NB4 (cell line): ENCODE data around the gene CCM2L.
A peak's percentile ranks its signal among the peaks of the same experiment; 100 is the strongest.

ENCODE experiments used
- DNase-seq: peaks from one replicate; pipeline ENCODE4 v3.0.0; 2010; ENCODE audit warnings: low read depth
- H3K4me3 ChIP-seq: one replicate; pipeline ENCODE4 v1.5.1; 2011; ENCODE audit warnings: mild to moderate bottlenecking, low read depth, low read length, moderate library complexity
- CTCF ChIP-seq: IDR thresholded peaks from one replicate; pipeline ENCODE4 v1.5.1; 2012; ENCODE audit warnings: low read depth, low read length
- MAX ChIP-seq: IDR thresholded peaks from 2 replicates; pipeline ENCODE4 v1.6.1; 2011; ENCODE audit warnings: low read depth, low read length
- MYC ChIP-seq: IDR thresholded peaks from 2 replicates; pipeline ENCODE4 v1.6.1; 2011; ENCODE audit warnings: low read depth, low read length
- POLR2A ChIP-seq: IDR thresholded peaks from 2 replicates; pipeline ENCODE4 v1.6.1; 2011; ENCODE audit warnings: mild to moderate bottlenecking; ENCODE audit not compliant: insufficient read length; ENCODE audit errors: extremely low read depth

Gene CCM2L

DNA sequence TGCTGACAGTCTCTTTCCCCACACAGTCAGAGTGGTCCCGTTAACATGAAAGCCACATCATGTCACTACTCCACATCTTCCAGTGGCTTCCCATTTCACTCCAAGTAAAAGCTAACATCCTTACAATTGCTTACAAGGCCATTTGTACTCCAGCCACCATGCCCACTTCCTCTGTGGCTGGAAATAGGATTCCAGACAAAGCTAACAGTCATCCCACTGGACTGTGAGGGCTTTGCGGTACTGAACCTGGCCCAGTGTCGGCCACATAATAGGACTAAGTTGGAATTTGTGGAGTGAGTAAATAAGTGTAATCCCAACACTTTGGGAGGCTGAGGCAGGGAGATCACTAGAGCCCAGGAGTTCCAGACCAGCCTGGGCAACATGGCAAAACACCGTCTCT lies 10.9 kb downstream of the CCM2L start:
- no peak for DNase-seq
- TF ChIP-seq MYC: no peak
- no peak for TF ChIP-seq MAX
- no peak for TF ChIP-seq POLR2A
- no peak for TF ChIP-seq CTCF
- no peak overlapping the region for H3K4me3 ChIP-seq

DNA sequence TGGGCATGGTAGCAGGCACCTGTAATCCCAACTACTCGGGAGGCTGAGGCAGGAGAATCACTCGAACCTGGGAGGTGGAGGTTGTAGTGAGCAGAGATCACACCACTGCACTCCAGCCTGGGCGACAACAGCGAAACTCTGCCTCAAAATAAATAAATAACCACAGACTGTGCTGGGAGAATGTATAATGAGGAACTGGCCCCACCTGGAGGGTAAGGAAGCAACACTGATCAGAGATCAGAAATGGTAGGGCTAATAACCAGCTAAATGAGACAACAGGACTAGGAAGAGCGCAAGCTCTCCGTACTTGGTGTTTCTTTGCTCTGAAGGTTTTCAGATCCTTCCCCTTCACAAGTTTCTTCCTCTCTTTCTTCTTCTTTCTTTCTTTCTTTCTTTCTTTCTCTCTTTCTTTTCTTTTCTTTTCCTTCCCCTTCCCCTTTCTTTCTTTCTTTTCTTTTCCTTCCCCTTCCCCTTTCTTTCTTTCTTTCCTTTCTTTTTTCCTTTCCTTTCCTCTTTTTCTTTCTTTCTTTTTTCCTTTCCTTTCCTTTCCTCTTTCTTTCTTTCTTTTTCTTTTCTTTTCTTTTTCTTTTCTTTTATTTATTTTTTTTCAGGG lies 14.6 kb downstream of the CCM2L start:
- H3K4me3 ChIP-seq: no peak overlapping the region
- no peak for TF ChIP-seq MAX
- TF ChIP-seq MYC: no peak
- TF ChIP-seq POLR2A: no peak
- no peak for TF ChIP-seq CTCF
- no peak for DNase-seq

DNA sequence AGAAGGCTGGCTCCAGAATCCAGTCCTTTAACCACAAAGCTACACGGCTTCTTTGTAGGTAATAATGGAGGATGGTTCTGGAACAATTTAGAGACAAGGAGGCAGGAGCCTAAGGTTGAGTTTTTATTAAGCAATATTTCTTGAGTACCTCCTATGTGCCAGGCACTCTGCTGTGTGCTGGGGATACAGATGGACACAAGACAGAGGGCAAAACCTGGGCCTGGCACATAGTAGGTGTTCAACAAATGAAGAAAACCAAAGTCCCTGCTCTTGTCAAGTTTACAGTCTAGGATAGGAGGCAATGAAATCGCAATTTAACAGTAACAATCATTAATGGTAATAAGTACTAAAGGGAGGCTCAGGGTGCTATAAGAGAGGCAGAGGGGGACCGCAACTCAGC lies 17.4 kb downstream of the CCM2L start:
- no peak for TF ChIP-seq MYC
- no peak for TF ChIP-seq CTCF
- no peak for TF ChIP-seq MAX
- TF ChIP-seq POLR2A: no peak
- no peak overlapping the region for H3K4me3 ChIP-seq
- DNase-seq: no peak

GRCh38 chr20:32028647-32029372 lies 18.6 kb downstream of the CCM2L start:
- DNase-seq: no peak
- TF ChIP-seq MYC: no peak
- no peak overlapping the region for H3K4me3 ChIP-seq

DNA sequence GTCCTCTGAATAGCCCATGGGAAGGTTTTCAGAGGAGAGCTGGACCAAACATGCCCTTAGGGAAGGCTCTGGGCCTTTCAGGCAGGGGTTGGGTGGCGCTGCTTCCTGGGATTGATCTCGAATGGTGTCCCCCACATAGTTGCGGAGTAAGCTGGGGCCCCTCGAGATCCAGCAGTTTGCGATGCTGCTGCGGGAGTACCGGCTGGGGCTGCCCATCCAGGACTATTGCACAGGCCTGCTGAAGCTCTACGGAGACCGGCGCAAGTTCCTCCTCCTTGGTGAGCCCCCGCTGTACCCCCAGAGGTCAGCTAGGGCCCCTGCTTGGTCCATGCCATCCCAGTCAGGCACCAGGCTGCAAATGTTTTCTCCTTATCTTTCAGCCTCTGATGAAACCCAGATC lies 19.3 kb downstream of the CCM2L start:
- TF ChIP-seq MYC (no peak), POLR2A (no peak), MAX (no peak), CTCF (no peak)
- no peak for DNase-seq
- no peak overlapping the region for H3K4me3 ChIP-seq

- TF ChIP-seq MAX (no peak), MYC (no peak), CTCF (peak; percentile 71)
- peak; percentile 72 for DNase-seq
- no peak overlapping the region for H3K4me3 ChIP-seq
Observed at GRCh38 chr20:32031007-32031958, 21.0 kb downstream of the CCM2L start.
